Measurements from ENCODE around the gene UST.

DNA sequence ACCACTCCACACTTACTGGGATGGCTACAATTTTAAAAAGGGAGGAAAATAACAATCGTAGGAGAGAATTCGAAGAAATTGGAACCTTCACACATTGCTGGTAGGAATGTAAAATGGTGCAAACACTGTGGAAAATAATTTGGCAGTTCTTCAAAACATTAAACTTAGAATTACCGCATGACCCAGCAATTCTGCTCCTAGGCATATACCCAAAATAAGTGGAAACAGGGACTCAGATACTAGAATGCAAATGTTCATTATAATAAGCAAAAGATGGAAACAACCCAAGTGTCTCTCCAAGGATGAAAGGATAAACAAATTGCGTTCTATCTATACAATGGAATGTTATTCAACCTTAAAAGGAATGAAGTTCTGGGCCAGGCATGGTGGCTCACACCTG lies 325.2 kb downstream of the UST start:
- TF ChIP-seq, protein P1, sequence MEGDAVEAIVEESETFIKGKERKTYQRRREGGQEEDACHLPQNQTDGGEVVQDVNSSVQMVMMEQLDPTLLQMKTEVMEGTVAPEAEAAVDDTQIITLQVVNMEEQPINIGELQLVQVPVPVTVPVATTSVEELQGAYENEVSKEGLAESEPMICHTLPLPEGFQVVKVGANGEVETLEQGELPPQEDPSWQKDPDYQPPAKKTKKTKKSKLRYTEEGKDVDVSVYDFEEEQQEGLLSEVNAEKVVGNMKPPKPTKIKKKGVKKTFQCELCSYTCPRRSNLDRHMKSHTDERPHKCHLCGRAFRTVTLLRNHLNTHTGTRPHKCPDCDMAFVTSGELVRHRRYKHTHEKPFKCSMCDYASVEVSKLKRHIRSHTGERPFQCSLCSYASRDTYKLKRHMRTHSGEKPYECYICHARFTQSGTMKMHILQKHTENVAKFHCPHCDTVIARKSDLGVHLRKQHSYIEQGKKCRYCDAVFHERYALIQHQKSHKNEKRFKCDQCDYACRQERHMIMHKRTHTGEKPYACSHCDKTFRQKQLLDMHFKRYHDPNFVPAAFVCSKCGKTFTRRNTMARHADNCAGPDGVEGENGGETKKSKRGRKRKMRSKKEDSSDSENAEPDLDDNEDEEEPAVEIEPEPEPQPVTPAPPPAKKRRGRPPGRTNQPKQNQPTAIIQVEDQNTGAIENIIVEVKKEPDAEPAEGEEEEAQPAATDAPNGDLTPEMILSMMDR (IDR thresholded peaks at IDR 0.05): no peak
- TF ChIP-seq POLR2A (IDR thresholded peaks at IDR 0.05): no peak

Data from right lobe of liver (tissue), 4 donors.